HepG2 (cell line): ENCODE measurements around the gene MICB. TPM values are rescaled to one million over a fixed set of nuclear protein-coding genes. Genes with fewer than 3 reads are reported as not detected.

ENCODE experiments used
- AGO2 ChIP-seq: fragments of 200-400 bp; formaldehyde crosslinking; optimal IDR thresholded peaks from 2 replicates; pipeline ENCODE3; 2017; ENCODE audit warnings: mild to moderate bottlenecking, low read depth, low read length, moderate library complexity
- CC2D1A ChIP-seq: sonication (generic); formaldehyde crosslinking; IDR thresholded peaks from 2 replicates; pipeline ENCODE4 v1.8.1; 2023; ENCODE audit warnings: mild to moderate bottlenecking, missing genetic modification reagents
- DZIP1 ChIP-seq: sonication (generic); formaldehyde crosslinking; IDR thresholded peaks from 2 replicates; pipeline ENCODE4 v1.5.0; 2020; ENCODE audit warnings: mild to moderate bottlenecking, missing genetic modification reagents
- FOXM1 ChIP-seq: sonication (generic); formaldehyde crosslinking; IDR thresholded peaks from 2 replicates; pipeline ENCODE4 v1.5.0; 2020; ENCODE audit warnings: missing genetic modification reagents
- LRRFIP1 ChIP-seq: sonication (generic); formaldehyde crosslinking; conservative IDR thresholded peaks from 2 replicates; pipeline ENCODE4 v1.4.0; 2020; ENCODE audit warnings: missing genetic modification reagents
- ZNF318 ChIP-seq: sonication (generic); formaldehyde crosslinking; IDR thresholded peaks from 2 replicates; pipeline ENCODE4 v1.4.0; 2020; ENCODE audit warnings: mild to moderate bottlenecking, missing genetic modification reagents
- polyA plus RNA-seq, 8 experiments: library from polyadenylated mRNA; depleted of rRNA in 3 of 8; stranded (reverse) in 7 of 8; unstranded in 1 of 8; fragments of >200 nt; fragmentation: Illumina TruSeq in 4 of 8; extraction: Trizol in 4 of 8; gene quantifications; 2 replicates each; pipeline versions ENCODE4 v1.2.1 to v1.2.3, GENCODE V29; 2011 to 2016; ENCODE audit warnings: low read depth in 4 of 8, missing spikeins in 1 of 8, mixed read lengths in 1 of 8; ENCODE audit not compliant: insufficient read depth in 1 of 8
- total RNA-seq, 5 experiments: library from RNA; depleted of rRNA; stranded (reverse); fragments of >200 nt; fragmentation: Illumina TruSeq; extraction: Trizol; gene quantifications; 2 replicates each; pipeline ENCODE4 v1.2.3, GENCODE V29; 2016; ENCODE audit warnings: low read depth in 1 of 5
- TF ChIP-seq, protein P1 (sequence below): sonication (generic); formaldehyde crosslinking; IDR thresholded peaks from 2 replicates; pipeline ENCODE4 v1.4.0; 2020; ENCODE audit warnings: mild to moderate bottlenecking, low read depth, missing genetic modification reagents
- TF ChIP-seq, protein P2 (sequence below): sonication (generic); formaldehyde crosslinking; IDR thresholded peaks from 2 replicates; pipeline ENCODE4 v1.5.0; 2020; ENCODE audit warnings: mild to moderate bottlenecking, low read depth, missing genetic modification reagents, borderline replicate concordance
- TF ChIP-seq, protein P3 (sequence below): sonication (generic); formaldehyde crosslinking; IDR thresholded peaks from 2 replicates; pipeline ENCODE4 v1.4.0; 2020; ENCODE audit warnings: missing genetic modification reagents

MICB gene
- total and polyA plus RNA-seq, 2 of the 13 experiments (the other 11 are each of a cell fraction or from before 2014, with no cell fraction given) = 12.5 to 12.8 TPM

GRCh38 chr6:31493875-31494694 lies 3.9 kb upstream of the MICB start (continued):
- TF ChIP-seq ZNF318 (CRISPR knock-in tag) = no peak
- TF ChIP-seq DZIP1 (CRISPR knock-in tag) = no peak
- TF ChIP-seq, protein P1, sequence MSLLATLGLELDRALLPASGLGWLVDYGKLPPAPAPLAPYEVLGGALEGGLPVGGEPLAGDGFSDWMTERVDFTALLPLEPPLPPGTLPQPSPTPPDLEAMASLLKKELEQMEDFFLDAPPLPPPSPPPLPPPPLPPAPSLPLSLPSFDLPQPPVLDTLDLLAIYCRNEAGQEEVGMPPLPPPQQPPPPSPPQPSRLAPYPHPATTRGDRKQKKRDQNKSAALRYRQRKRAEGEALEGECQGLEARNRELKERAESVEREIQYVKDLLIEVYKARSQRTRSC = no peak
- TF ChIP-seq AGO2 = no peak
- TF ChIP-seq CC2D1A (CRISPR knock-in tag) = no peak
- TF ChIP-seq, protein P2, sequence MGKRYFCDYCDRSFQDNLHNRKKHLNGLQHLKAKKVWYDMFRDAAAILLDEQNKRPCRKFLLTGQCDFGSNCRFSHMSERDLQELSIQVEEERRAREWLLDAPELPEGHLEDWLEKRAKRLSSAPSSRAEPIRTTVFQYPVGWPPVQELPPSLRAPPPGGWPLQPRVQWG (CRISPR knock-in tag) = no peak
- TF ChIP-seq FOXM1 = no peak
- TF ChIP-seq, protein P3, sequence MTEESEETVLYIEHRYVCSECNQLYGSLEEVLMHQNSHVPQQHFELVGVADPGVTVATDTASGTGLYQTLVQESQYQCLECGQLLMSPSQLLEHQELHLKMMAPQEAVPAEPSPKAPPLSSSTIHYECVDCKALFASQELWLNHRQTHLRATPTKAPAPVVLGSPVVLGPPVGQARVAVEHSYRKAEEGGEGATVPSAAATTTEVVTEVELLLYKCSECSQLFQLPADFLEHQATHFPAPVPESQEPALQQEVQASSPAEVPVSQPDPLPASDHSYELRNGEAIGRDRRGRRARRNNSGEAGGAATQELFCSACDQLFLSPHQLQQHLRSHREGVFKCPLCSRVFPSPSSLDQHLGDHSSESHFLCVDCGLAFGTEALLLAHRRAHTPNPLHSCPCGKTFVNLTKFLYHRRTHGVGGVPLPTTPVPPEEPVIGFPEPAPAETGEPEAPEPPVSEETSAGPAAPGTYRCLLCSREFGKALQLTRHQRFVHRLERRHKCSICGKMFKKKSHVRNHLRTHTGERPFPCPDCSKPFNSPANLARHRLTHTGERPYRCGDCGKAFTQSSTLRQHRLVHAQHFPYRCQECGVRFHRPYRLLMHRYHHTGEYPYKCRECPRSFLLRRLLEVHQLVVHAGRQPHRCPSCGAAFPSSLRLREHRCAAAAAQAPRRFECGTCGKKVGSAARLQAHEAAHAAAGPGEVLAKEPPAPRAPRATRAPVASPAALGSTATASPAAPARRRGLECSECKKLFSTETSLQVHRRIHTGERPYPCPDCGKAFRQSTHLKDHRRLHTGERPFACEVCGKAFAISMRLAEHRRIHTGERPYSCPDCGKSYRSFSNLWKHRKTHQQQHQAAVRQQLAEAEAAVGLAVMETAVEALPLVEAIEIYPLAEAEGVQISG = peak; percentile 94
- no peak for TF ChIP-seq LRRFIP1 (CRISPR knock-in tag)
